Femur (tissue), 1 donor: ENCODE data around the gene OLA1.
"Not testable (repeated sequence)": the region's sequence is repeated elsewhere in the genome, so short reads cannot be mapped to it uniquely, and the experiment has no call there.

Experiments used
- DNase-seq: peaks from one replicate; pipeline ENCODE4 v3.0.0-alpha.2; 2017

OLA1 gene

DNA sequence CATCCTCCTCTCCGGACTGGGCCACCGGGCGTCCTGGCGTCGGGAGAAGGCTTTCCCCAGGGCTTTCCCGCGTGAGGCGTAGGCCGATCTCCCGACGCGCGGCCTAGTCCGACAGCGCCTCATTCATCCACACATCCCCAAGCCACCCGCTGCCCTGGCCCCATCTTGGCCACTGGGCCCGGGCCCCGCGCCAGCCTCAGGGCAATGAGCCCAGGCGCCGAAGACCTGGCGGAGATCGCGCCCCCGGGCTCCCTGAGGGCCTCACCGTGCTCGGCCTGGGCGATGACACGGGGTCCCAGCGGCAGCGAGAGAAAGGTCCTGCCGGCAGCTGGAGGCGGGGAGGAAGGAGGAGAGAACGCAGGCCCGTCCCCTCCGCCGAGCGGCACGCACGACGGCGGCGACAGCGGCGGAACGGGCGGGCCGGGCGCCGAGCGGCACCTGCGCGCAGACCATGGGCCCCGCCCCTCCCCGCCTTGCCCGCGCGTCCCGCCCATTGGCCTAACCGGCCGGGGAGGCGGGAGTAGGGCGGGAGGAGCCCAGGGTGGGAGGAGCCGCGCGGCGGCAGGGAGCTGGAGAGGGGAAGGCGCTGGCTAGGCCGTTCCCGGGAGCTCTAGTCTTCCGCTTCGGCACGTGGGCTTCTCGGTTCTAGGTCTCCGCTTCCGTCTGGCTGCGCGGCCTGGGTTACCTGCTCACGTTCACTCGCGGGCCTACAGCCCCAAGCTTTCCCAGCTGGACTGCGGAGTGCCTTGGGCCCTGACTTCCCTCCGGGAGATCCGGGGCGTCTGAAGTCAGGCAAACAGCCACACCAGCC is at the start of gene OLA1:
Gene OLA1 (minus strand): TSS at position 346 of the 811 bp plus-strand sequence. CDS start 1,717 bp downstream, outside the sequence.
- peak; percentile 96 for DNase-seq

DNA sequence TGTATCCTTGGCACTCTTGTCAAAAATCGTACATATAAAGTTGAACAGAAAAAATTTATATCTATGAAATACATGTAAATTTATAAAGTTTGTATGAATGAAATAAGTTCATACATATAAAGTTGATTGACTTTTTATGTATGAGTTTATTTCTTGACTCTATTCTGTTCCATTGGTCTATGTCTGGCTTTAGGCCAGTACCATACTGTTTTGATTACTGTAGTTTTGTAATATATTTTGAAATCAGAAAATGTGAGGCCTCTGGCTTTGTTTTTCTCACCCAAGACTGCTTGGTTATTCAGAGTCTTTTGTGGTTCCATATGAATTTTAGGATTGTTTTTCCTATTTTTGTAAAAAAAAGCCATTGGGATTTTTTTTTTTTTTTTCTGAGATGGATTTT is 44.6 kb upstream of the OLA1 start:
- no peak for DNase-seq

GRCh38 chr2:174286172-174286571 is 37.8 kb upstream of the OLA1 start:
- DNase-seq: no peak

GRCh38 chr2:174282441-174282840 is 34.1 kb upstream of the OLA1 start:
- DNase-seq: no peak

DNA sequence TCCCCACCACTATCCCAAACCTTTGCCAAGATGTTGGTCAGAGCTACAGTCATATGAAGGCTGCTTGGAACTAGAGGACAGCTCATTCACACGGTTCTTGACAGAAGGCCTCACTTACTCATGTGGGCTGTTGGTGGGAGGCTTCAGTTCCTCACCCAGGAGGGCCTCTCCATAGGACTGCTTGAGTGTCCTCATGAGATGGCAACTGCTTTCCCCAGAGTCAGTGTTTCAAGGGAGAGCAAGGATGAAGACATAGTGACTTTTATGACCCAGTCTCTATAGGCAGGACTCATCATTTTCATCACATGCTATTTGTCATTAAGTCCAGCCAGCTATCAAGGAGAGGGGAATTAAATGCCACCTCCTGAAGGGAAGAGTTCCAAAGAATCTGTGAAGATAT is 33.4 kb upstream of the OLA1 start:
- no peak for DNase-seq

DNA sequence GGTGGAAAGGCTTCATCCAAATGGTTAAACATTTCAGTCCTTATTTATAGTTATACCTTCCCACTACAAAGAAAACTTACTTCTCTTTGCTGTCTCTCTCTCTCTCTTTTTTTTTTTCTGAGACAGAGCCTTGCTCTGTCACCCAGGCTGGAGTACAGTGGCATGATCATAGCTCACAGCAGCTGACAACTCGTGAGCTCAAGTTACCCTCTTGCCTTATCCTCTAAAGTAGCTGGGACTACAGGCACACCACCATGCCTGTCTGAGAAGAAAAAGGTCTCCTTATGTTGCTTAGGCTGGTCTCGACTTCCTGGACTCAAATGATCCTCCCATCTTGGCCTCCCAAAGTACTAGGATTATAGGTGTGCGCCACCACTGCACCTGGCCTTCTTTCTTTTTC is 32.3 kb upstream of the OLA1 start:
- DNase-seq: no peak

DNA sequence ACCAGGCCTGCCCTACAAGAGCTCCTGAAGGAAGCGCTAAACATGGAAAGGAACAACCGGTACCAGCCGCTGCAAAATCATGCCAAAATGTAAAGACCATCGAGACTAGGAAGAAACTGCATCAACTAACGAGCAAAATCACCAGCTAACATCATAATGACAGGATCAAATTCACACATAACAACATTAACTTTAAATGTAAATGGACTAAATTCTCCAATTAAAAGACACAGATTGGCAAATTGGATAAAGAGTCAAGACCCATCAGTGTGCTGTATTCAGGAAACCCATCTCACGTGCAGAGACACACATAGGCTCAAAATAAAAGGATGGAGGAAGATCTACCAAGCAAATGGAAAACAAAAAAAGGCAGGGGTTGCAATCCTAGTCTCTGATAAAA is 21.9 kb upstream of the OLA1 start:
- not testable (repeated sequence) for DNase-seq

- DNase-seq: no peak
Observed at GRCh38 chr2:174266288-174266687, 18.0 kb upstream of the OLA1 start.

- no peak for DNase-seq
Observed at GRCh38 chr2:174263997-174264396, 15.7 kb upstream of the OLA1 start.

DNA sequence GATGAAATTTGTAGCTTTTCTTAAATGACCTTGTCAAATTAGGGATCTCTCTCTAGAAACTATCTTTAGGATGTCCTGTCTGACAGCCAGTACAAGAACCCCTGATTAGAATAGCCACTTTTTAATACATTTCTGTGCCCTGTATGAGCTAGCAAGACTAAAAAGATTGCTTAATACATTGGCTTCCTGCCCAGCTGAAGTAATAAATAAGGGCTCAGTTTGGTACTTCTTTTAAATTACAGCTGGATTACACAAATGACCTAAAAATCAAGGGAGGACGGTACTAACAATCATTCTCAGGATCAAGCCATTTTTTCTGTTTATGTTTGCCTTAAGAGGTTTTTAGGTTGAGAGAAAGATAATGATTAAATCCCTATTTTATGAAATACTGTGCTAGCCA is 11.6 kb upstream of the OLA1 start:
- no peak for DNase-seq

DNA sequence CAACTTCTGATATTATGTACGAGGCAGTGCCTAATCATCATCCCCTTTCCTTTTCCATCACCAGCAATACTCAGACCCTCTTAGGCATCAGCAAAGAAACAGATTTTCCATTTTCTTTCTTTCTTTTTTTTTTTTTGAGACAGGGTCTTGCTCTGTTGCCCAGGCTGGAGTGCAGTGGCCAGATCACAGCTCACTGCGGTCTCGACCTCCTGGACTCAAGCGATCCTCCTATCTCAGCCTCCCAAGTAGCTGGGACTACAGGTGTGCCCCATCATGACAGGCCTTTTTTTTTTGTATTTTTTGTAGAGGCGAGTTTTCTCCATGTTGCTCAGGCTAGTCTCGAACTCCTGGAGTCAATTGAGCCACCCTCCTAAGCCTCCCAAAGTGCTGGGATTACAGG is 5.9 kb upstream of the OLA1 start:
- no peak for DNase-seq

DNA sequence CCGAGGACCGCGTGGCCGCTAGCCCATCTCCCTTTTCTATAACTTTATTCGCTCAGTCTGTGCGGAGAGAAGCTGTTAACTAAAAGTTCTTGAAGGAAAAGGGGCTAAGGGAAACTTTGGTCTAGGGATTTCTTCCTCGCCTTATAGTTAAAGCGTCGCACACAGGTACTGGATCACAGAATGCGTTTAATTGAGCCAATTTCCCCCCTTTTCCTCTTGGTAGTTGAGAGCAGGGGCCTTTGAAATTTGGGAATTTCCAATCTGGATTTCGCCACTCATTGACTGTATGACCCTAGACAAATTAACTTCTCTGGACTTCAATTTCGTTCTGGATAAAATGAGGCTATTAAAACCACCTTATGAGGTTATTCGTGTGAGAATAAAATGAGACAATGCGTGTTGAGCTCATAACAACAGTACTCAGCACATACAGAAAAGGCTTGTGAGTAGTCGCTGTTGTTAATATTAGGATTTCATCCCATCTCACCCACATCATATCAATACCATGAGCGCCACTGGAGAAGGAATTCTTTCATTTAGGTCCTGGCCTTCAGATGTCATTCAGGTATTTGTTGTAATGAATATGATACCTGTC is 763 bp upstream of the OLA1 start:
- DNase-seq: no peak

- peak; percentile 62 for DNase-seq
Observed at GRCh38 chr2:174247474-174248186, 702 bp downstream of the OLA1 start.

- no peak for DNase-seq
Observed at GRCh38 chr2:174246944-174247381, 1.4 kb downstream of the OLA1 start.

GRCh38 chr2:174245628-174246027 is 2.7 kb downstream of the OLA1 start:
- DNase-seq: not testable (repeated sequence)

- DNase-seq: no peak
Observed at GRCh38 chr2:174245065-174245464, 3.3 kb downstream of the OLA1 start.

DNA sequence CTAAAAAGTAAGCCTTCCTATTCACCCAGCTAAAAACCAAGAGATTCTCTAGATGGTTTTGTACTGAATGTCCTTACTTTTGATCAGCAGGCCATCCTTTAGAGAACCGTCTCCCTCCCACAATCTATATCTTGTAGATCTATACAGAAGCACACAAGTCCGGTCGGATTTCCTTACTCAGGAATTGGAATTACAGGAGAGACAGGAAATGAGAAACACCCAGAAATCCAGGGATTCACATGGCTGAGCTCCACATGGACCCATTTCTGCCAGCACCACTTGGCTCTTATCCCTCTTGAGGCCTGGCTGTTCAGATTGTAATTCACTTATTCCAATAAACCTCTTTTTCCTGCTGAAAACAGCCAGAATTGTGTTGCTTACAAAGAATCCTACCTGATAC is 4.5 kb downstream of the OLA1 start:
- no peak for DNase-seq

DNA sequence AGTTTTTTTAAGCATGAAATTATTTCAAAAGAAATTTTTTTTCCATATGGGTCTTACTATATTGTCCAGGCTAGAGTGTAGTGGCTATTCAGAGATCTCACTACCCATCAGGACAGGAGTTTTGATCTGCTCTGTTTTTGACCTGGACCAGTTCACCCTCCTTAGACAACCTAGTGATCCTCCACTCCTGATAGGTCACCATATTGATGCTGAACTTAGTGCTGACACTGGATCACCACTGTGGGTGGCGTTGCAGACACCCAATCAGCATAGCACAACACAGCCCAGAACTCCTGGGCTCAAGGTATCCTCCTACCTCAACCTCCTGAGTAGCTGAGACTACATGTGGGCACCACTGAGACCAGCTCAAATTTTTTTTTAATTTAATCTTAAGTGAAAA is 8.2 kb downstream of the OLA1 start:
- DNase-seq: no peak

GRCh38 chr2:174236429-174236828 is 11.9 kb downstream of the OLA1 start:
- no peak for DNase-seq

DNA sequence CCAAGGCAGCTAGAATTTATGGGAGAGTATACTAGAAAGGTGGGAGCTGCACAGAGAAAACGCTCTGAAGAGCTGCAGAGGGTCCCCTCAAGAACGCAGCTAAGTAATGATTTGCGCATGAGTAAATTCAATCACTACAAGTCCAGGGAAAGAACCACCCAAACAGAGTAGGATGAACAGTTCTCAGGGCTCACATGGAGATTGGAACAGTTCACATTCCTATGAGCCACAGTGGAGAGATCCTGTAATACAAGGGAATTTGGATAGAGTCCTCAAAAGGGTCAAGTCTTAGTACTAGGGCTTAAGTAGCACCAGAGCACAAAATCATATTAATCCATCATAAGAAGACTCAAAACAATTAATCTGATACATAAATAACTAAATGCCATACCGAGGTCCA is 12.7 kb downstream of the OLA1 start:
- no peak for DNase-seq

GRCh38 chr2:174233771-174234275 is 14.5 kb downstream of the OLA1 start:
- no peak for DNase-seq

DNA sequence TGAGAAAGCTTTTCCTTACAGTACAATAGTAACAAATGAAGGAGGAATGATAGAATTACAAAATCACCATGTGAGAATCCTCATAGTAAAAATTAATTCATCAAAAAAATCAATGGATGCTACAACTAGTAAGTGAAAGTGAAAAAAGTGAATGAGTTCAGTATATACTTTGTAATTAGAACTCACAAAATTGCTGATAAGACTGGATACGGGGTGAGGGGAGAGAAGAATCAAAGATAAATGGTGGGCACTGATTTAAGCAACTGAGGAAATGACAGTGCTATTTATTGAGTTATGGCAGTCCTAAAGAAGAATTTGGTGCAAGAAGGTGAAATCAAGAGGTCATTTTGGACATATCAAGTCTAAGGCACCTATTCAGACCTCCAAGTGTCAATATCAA is 20.6 kb downstream of the OLA1 start:
- DNase-seq: no peak

DNA sequence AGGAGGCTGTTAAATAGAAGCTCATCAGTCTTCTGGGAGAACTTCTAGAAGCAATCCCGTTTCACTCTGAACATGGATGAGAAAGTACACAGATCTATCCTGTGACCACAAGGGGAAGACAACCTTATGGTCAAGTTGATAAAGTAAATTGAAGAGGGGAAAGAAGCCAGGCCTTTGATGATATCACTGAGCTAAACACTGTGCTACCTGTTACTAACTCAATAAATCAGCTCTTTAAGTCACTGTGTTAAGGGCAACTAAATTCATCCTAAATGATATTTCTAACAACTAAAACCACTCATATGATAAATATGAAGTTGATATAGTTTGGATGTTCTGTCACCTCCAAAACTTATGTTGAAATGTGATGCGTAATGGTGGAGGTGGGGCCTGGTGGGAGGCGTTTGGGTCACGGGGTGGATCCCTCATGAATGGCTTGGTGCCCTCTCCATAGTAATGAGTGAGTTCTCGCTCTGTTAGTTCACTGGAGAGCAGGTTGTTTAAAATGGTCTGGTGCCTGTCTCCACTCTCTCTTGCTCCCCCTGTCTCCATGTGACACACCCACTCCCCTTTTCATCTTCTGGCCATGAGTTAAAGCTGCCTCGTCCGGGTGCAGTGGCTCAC is 23.6 kb downstream of the OLA1 start:
- no peak for DNase-seq
